ENCODE results near the gene CAPN9. TPM values are rescaled to one million over a fixed set of nuclear protein-coding genes. Genes with fewer than 3 reads are reported as not detected.

Gene CAPN9
- total and polyA plus RNA-seq, 9 of the 15 experiments (the other 6 are each of a cell fraction or from before 2014, with no cell fraction given): not detected

- Histone ChIP-seq H2AFZ (ENCODE audit: low read depth, low read length) (no peak overlapping the region), H3K27ac (ENCODE audit: extremely low read depth, low read depth, low read length) (no peak overlapping the region), H3K9me3 (replicated peaks; ENCODE audit: control insufficient read depth, insufficient read depth, low read depth, low read length) (no peaks in the 10 kb centered on the region), H3K9ac (ENCODE audit: insufficient read depth in 1 of 2, low read depth in 2 of 2, low read length in 2 of 2) (no peak overlapping the region), H3K4me1 (replicated peaks in 1 of 2; ENCODE audit: control insufficient read depth in 2 of 2, insufficient read depth in 2 of 2, low read length in 2 of 2) (no peaks in the 10 kb centered on the region), H3K27me3 (ENCODE audit: control insufficient read depth in 2 of 2, insufficient read depth in 2 of 2, low read length in 2 of 2) (peaks cover 3 to 7% of the 10 kb centered on the region in 2 experiments; a peak in 3 of 5 replicates), H3K9me1 (ENCODE audit: control insufficient read depth, insufficient read depth, low read length) (no peaks in the 10 kb centered on the region), H3K4me3 (no peak overlapping the region), H3K4me2 (ENCODE audit: insufficient read depth, low read length) (no peak overlapping the region), H4K20me1 (replicated peaks; ENCODE audit: control insufficient read depth, insufficient read depth, low read length) (no peaks in the 10 kb centered on the region), H3K36me3 (ENCODE audit: control insufficient read depth, insufficient read depth, low read length) (no peaks in the 10 kb centered on the region), H3K79me2 (ENCODE audit: control insufficient read depth, insufficient read depth, low read length) (no peaks in the 10 kb centered on the region)
- CTCF ChIA-PET (ENCODE audit: low intra/inter-chr PET ratio): no interaction called here
- intact Hi-C loops (cut with micrococcal nuclease) (no loop called here), in situ Hi-C loops (cut with MboI) (no loop called here)
- no peak for ATAC-seq
- no peak for DNase-seq (ENCODE audit: extremely low read depth in 1 of 4, low spot score in 3 of 4)
- no TSS peak for BruUV-seq (replicated peaks)
- POLR2A ChIA-PET: interaction anchor here (1.3 kb wide), 1 partner anchor 14 kb away, joined by 5 read pairs; no protein-coding TSS in a partner anchor
- FAIRE-seq: no peak
- TF ChIP-seq, protein P1, sequence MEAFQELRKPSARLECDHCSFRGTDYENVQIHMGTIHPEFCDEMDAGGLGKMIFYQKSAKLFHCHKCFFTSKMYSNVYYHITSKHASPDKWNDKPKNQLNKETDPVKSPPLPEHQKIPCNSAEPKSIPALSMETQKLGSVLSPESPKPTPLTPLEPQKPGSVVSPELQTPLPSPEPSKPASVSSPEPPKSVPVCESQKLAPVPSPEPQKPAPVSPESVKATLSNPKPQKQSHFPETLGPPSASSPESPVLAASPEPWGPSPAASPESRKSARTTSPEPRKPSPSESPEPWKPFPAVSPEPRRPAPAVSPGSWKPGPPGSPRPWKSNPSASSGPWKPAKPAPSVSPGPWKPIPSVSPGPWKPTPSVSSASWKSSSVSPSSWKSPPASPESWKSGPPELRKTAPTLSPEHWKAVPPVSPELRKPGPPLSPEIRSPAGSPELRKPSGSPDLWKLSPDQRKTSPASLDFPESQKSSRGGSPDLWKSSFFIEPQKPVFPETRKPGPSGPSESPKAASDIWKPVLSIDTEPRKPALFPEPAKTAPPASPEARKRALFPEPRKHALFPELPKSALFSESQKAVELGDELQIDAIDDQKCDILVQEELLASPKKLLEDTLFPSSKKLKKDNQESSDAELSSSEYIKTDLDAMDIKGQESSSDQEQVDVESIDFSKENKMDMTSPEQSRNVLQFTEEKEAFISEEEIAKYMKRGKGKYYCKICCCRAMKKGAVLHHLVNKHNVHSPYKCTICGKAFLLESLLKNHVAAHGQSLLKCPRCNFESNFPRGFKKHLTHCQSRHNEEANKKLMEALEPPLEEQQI (IDR thresholded peaks at IDR 0.05): no peak
- TF ChIP-seq RUNX1 (IDR thresholded peaks at IDR 0.05; ENCODE audit: low read depth) (no peak), HDGF (IDR thresholded peaks at IDR 0.05) (no peak), ZNF561 (CRISPR knock-in tag; conservative IDR thresholded peaks at IDR 0.05) (no peak), ETS2 (tag; IDR thresholded peaks at IDR 0.05; ENCODE audit: borderline replicate concordance, poor library complexity, severe bottlenecking) (no peak), CREBBP (IDR thresholded peaks at IDR 0.05; ENCODE audit: low read depth, low read length) (no peak), ZNF165 (CRISPR knock-in tag; IDR thresholded peaks at IDR 0.05; ENCODE audit: borderline replicate concordance) (no peak), SIN3A (IDR thresholded peaks at IDR 0.05; ENCODE audit: borderline replicate concordance in 2 of 2, control insufficient read depth in 1 of 2, low read depth in 2 of 2, low read length in 2 of 2) (no peak), ARHGAP35 (IDR thresholded peaks at IDR 0.05; ENCODE audit: partially characterized antibody) (no peak)
- TF ChIP-seq, protein P2, sequence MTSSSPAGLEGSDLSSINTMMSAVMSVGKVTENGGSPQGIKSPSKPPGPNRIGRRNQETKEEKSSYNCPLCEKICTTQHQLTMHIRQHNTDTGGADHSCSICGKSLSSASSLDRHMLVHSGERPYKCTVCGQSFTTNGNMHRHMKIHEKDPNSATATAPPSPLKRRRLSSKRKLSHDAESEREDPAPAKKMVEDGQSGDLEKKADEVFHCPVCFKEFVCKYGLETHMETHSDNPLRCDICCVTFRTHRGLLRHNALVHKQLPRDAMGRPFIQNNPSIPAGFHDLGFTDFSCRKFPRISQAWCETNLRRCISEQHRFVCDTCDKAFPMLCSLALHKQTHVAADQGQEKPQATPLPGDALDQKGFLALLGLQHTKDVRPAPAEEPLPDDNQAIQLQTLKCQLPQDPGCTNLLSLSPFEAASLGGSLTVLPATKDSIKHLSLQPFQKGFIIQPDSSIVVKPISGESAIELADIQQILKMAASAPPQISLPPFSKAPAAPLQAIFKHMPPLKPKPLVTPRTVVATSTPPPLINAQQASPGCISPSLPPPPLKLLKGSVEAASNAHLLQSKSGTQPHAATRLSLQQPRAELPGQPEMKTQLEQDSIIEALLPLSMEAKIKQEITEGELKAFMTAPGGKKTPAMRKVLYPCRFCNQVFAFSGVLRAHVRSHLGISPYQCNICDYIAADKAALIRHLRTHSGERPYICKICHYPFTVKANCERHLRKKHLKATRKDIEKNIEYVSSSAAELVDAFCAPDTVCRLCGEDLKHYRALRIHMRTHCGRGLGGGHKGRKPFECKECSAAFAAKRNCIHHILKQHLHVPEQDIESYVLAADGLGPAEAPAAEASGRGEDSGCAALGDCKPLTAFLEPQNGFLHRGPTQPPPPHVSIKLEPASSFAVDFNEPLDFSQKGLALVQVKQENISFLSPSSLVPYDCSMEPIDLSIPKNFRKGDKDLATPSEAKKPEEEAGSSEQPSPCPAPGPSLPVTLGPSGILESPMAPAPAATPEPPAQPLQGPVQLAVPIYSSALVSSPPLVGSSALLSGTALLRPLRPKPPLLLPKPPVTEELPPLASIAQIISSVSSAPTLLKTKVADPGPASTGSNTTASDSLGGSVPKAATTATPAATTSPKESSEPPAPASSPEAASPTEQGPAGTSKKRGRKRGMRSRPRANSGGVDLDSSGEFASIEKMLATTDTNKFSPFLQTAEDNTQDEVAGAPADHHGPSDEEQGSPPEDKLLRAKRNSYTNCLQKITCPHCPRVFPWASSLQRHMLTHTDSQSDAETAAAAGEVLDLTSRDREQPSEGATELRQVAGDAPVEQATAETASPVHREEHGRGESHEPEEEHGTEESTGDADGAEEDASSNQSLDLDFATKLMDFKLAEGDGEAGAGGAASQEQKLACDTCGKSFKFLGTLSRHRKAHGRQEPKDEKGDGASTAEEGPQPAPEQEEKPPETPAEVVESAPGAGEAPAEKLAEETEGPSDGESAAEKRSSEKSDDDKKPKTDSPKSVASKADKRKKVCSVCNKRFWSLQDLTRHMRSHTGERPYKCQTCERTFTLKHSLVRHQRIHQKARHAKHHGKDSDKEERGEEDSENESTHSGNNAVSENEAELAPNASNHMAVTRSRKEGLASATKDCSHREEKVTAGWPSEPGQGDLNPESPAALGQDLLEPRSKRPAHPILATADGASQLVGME (CRISPR knock-in tag; IDR thresholded peaks at IDR 0.05): no peak
- WGBS (ENCODE audit: insufficient coverage, low coverage, missing lambda C conversion rate): 1% methylated on average over 6 of the region's 6 CpGs
These were observed 21.8 kb upstream of the CAPN9 start for GRCh38 chr1:230725256-230726012.
